GM18526 (cell line): Measurements from ENCODE around the gene UGT1A6.

Experiments used
- POLR2A ChIP-seq: IDR thresholded peaks from 3 replicates; pipeline ENCODE4 v1.6.1; 2011; ENCODE audit not compliant: insufficient read length; ENCODE audit errors: extremely low read depth

The UGT1A6 gene

GRCh38 chr2:233799716-233800115 is 107.0 kb downstream of the UGT1A6 start:
- no peak for TF ChIP-seq POLR2A

- no peak for TF ChIP-seq POLR2A
Measured at GRCh38 chr2:233800208-233800607, 107.5 kb downstream of the UGT1A6 start.

- no peak for TF ChIP-seq POLR2A
Measured at GRCh38 chr2:233801357-233802131, 108.9 kb downstream of the UGT1A6 start.

GRCh38 chr2:233802132-233802815 is 109.6 kb downstream of the UGT1A6 start:
- no peak for TF ChIP-seq POLR2A

DNA sequence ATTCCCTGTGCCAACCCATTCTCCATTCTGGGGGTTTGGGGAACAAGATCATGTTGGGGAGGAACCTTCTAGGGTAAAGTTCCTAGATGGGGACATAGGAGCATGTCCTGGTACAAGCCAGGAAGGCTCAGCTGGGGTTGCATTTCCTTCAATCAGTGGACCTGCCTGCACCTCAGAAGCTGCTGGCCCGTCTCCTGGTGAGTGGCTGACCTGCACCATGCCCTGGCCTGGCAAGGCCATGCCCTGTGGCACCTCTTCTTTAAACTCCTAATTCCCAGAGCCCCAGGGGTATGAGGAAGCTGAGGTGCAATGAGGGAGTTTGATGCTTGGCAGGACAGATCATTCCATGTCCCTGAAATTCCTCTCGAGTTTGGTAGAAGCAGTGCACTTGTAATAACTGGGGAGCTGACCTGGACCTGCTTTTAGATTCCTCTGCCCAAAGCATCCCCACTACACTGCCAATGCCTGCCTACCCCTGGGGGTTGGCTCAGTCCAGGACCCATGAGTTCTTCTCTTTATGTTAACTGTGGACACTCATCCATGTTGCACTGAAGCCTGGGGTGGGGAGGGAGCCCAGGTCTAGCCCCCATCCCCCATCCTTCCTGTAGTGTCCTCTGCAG is 110.7 kb downstream of the UGT1A6 start:
- no peak for TF ChIP-seq POLR2A

GRCh38 chr2:233803994-233804393 is 111.3 kb downstream of the UGT1A6 start:
- TF ChIP-seq POLR2A: no peak

DNA sequence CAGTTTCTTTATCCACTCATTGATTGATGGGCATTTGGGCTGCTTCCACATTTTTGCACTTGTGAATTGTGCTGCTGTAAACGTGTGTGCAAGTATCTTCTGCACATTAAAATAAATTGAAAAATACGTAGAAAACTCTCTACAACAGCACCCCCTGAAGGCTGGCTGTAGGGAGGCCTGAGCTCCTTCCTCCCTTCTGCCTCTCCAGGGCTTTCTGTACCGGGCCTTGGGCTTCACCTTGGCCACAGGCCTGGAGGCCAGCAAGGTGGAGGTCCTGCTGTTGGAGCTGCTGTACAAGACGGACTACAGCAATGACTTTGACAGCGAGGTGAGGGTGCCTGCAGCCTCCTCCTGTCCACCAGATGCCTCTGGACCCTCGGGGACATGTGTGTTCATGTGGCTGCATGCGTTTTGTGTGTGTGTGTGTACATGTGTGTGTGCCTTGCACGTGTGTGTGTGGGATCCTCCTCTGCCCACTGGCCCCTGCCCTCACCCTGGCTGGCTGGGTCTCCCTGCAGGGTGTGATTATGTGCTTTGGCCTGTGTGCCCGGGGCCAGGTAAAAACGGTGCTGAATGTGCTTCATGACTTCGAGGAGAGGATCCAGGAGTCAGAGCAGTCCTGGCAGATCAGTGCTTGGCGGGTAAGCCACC is 114.7 kb downstream of the UGT1A6 start:
- TF ChIP-seq POLR2A: no peak

GRCh38 chr2:233807966-233808935 is 115.6 kb downstream of the UGT1A6 start:
- no peak for TF ChIP-seq POLR2A

- no peak for TF ChIP-seq POLR2A
Measured at GRCh38 chr2:233810385-233810784, 117.7 kb downstream of the UGT1A6 start.

DNA sequence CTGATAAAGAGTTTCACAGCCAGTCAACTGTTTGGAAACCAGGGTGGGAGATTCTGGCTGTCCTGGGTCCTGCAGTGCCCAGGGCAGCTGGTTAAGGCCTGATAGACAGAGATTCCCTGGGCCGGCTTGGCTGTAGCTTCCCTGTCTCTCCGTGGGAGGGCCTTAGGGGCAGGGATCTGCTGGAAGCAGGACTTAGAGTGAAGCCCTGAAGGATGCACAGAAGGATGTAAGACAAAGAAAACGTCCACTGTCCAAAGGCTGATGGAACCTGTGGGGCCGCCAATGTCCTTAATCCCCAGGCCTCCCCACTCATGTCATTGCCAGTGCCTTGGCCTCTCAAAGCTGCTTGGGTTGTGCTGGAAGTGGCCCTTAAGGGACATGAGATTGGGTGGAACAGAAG is 118.4 kb downstream of the UGT1A6 start:
- no peak for TF ChIP-seq POLR2A

- TF ChIP-seq POLR2A: no peak
Measured at GRCh38 chr2:233811732-233812131, 119.0 kb downstream of the UGT1A6 start.

DNA sequence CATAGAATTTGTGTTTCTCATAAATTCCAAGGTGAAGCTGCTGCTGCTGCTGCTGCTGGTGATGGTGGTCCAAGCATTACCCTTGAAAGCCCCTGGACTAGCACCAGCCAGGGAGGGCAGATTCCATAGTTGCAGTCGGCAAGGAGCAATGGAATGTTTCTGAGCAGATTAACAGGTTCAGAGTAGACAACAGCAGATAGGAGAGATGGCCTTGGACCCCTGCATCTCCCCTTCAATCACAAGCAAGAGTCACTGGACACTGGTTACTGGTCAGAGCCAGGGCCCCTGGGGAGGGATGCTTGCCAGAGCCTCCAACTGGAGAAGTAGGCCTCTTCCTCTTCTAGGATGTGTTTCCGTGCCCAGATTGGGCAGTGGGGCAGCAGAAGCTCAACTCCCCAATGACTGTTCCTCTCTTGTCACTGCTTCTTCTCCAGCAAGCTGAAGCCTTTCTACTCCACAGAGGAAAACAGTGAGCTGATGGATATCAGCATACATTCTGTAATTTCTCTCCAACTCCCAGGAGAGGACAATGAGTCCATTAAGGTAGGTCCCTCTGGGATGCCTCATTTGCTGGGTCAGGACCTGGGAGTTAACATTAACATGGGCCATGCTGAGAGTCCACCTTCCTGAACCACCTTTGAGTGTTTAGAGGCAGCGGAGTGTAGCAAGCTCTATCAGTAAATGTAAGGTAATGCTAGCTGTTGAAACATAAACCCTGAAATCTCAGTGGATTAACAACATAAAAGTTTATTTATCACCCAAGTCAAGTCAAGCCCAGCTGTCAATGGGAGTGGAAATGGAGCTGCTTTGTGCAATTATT is 120.8 kb downstream of the UGT1A6 start:
- no peak for TF ChIP-seq POLR2A

- no peak for TF ChIP-seq POLR2A
Measured at GRCh38 chr2:233814056-233814835, 121.6 kb downstream of the UGT1A6 start.
